GM12878 (cell line): ENCODE data around the gene ADARB1.

ENCODE experiments used
- CHD1 ChIP-seq: IDR thresholded peaks from 2 replicates; pipeline ENCODE4 v1.6.1; 2012; ENCODE audit warnings: low read depth, low read length, improper control_type of control experiment
- CREM ChIP-seq: IDR thresholded peaks from 2 replicates; pipeline ENCODE4 v1.6.1; 2014; ENCODE audit warnings: antibody characterized with exemption, low read depth
- ELK1 ChIP-seq: IDR thresholded peaks from 2 replicates; pipeline ENCODE4 v1.6.1; 2012; ENCODE audit warnings: low read depth, low read length, improper control_type of control experiment
- EZH2 ChIP-seq: IDR thresholded peaks from 2 replicates; pipeline ENCODE4 v1.6.1; 2012; ENCODE audit warnings: low read depth, mild to moderate bottlenecking, control low read depth, inconsistent platforms, low read length, borderline replicate concordance; ENCODE audit not compliant: control insufficient read depth
- HDAC2 ChIP-seq: fragments of 200-600 bp; sonication (generic); IDR thresholded peaks from 2 replicates; pipeline ENCODE4 v1.6.1; 2017
- JUND ChIP-seq: IDR thresholded peaks from 2 replicates; pipeline ENCODE4 v1.6.1; 2012; ENCODE audit warnings: low read depth, mild to moderate bottlenecking, low read length, improper control_type of control experiment, moderate library complexity
- NFXL1 ChIP-seq: fragments of 450-650 bp; IDR thresholded peaks from 2 replicates; pipeline ENCODE4 v1.6.1; 2017; ENCODE audit warnings: antibody characterized with exemption, mild to moderate bottlenecking, borderline replicate concordance
- POLR2AphosphoS5 ChIP-seq: IDR thresholded peaks from 2 replicates; pipeline ENCODE4 v1.6.1; 2011; ENCODE audit warnings: mild to moderate bottlenecking, low read length, inconsistent platforms
- SMARCA5 ChIP-seq: fragments of 450-650 bp; IDR thresholded peaks from 2 replicates; pipeline ENCODE4 v1.6.1; 2017; ENCODE audit warnings: mild to moderate bottlenecking
- ZNF274 ChIP-seq: IDR thresholded peaks from one replicate; pipeline ENCODE4 v1.8.0; 2011; ENCODE audit not compliant: insufficient read length, insufficient read depth

GRCh38 chr21:45100866-45101265 lies 26.5 kb downstream of the ADARB1 start:
- TF ChIP-seq POLR2AphosphoS5 (no peak), EZH2 (no peak), NFXL1 (no peak), ELK1 (no peak), CHD1 (no peak), HDAC2 (no peak), CREM (no peak), SMARCA5 (no peak), JUND (no peak), ZNF274 (no peak)
